BLaER1 treated with 17β-estradiol and CSF1 and Interleukin-3, amounts not matched to agents 10 nM and 100 nM (cell line): Measurements from ENCODE around the gene OLFM1.

Experiments used
- H3K27ac ChIP-seq, 11 experiments: shearing (Covaris generic); formaldehyde crosslinking; 2 replicates each; pipeline ENCODE4 v1.8.1; 2022
- H3K27me3 ChIP-seq, 11 experiments: shearing (Covaris generic); formaldehyde crosslinking; 2 replicates each; pipeline ENCODE4 v1.8.1; 2022
- H3K36me3 ChIP-seq, 11 experiments: shearing (Covaris generic); formaldehyde crosslinking; 2 replicates each; pipeline ENCODE4 v1.8.1; 2022
- H3K4me1 ChIP-seq, 10 experiments: shearing (Covaris generic); formaldehyde crosslinking; 2 replicates each; pipeline ENCODE4 v1.8.1; 2022
- H3K4me2 ChIP-seq, 11 experiments: shearing (Covaris generic); formaldehyde crosslinking; 2 replicates each; pipeline ENCODE4 v1.8.1; 2022
- H3K4me3 ChIP-seq, 10 experiments: shearing (Covaris generic); formaldehyde crosslinking; 2 replicates each; pipeline ENCODE4 v1.8.1; 2022
- H3K9ac ChIP-seq, 11 experiments: shearing (Covaris generic); formaldehyde crosslinking; 2 replicates each; pipeline ENCODE4 v1.8.1; 2022
- H3K9me3 ChIP-seq, 11 experiments: shearing (Covaris generic); formaldehyde crosslinking; replicated peaks in 1 of 11; 2 replicates each; pipeline ENCODE4 v1.8.1; 2022
- H4K20me1 ChIP-seq, 11 experiments: shearing (Covaris generic); formaldehyde crosslinking; 2 replicates each; pipeline ENCODE4 v1.8.1; 2022
- Cebpa-rat ChIP-seq, 11 experiments: shearing (Covaris generic); IDR thresholded peaks; 2 replicates each; pipeline ENCODE4 v1.8.1; 2022

Gene OLFM1

DNA sequence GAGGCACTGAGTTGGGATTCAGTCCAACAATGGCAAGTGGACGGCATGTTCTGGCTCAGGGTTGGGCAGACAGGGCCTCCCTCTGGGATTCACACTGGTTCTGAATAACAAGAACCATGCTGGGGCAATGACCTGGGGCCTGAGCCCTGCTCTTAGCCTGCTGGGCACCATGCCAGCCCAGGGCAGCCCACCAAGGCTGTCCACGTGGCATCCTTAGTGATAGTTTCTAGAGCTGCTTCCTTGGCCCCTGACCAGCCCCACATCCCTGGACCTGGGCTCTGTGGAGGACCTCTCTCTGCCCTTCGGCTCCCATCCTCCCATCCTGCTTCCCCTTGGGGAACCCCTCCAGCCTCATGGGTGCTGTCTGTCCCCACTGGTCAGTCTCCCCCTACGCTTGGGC lies 22.3 kb upstream of the OLFM1 start:
- H3K4me2 ChIP-seq: no peak overlapping the region
- H3K27ac ChIP-seq: no peak overlapping the region
- H3K9me3 ChIP-seq: peaks cover 34 to 41% (median 38%) of the 10 kb centered on the region in 11 experiments
- H3K4me1 ChIP-seq: peaks cover 0 to 8% (median 6%) of the 10 kb centered on the region in 10 experiments; a peak in 10 of 20 replicates
- no peak overlapping the region for H3K9ac ChIP-seq
- H3K4me3 ChIP-seq: no peak overlapping the region
- TF ChIP-seq Cebpa-rat (IDR thresholded peaks at IDR 0.05): no peak
- H4K20me1 ChIP-seq: peaks cover 0 to 12% (median 0%) of the 10 kb centered on the region in 11 experiments; a peak in 2 of 22 replicates
- H3K27me3 ChIP-seq: peaks cover 0 to 13% (median 3%) of the 10 kb centered on the region in 11 experiments; a peak in 8 of 22 replicates
- H3K36me3 ChIP-seq: 0 out of 22 replicates have a peak, but pooled peaks cover 0 to 5% (median 0%) of the 10 kb centered on the region in 11 experiments

DNA sequence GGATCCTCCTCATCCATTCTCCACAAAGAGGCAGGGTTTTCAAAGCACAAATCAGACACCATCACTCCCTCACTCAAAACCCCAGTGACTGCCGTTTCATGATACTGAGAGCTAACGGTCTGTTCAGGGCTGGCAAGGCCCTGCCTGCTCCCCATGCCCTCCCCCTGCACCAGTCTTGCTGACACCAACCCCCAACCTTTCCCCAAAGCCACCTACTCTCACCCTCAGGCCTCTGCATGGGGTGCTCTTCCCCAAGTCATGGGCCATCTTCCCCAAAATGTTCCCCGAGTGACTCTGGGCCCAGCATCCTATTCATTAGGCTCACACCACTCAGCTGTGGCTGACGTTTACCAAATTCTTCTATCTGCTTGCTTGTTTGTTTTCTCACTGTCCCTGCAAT lies 21.7 kb upstream of the OLFM1 start:
- Histone ChIP-seq H3K36me3 (0 out of 22 replicates have a peak, but pooled peaks cover 0 to 5% (median 0%) of the 10 kb centered on the region in 11 experiments), H3K27ac (no peak overlapping the region), H3K4me3 (no peak overlapping the region), H3K9me3 (peaks cover 34 to 41% (median 38%) of the 10 kb centered on the region in 11 experiments), H3K9ac (no peak overlapping the region), H3K4me2 (no peak overlapping the region), H3K4me1 (peaks cover 0 to 6% (median under 1%) of the 10 kb centered on the region in 10 experiments; a peak in 4 of 20 replicates), H3K27me3 (peaks cover 0 to 13% (median 3%) of the 10 kb centered on the region in 11 experiments; a peak in 8 of 22 replicates), H4K20me1 (peaks cover 0 to 13% (median 0%) of the 10 kb centered on the region in 11 experiments; a peak in 2 of 22 replicates)
- no peak for TF ChIP-seq Cebpa-rat (IDR thresholded peaks at IDR 0.05)

DNA sequence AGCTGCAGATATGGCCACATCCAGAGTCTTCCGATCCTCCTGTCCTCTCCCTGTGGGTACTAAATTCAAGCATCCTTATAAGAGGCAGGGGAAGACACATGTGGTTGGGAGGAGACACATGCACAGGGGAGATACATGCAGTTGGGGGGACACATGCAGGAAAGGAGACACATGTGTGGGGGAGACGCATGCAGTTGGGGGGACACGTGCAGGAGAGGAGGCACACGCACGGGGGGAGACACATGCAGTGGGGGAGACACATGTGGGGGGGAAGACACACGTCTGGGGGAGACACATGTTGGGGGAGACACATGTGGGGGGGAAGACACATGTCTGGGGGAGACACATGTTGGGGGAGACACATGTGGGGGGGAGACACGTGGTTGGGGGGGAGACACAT lies 21.2 kb upstream of the OLFM1 start:
- Histone ChIP-seq H3K9ac (no peak overlapping the region), H4K20me1 (peaks cover 0 to 13% (median 0%) of the 10 kb centered on the region in 11 experiments; a peak in 2 of 22 replicates), H3K4me1 (peaks cover 0 to 9% (median 2%) of the 10 kb centered on the region in 10 experiments; a peak in 7 of 20 replicates), H3K27ac (no peak overlapping the region), H3K4me2 (no peak overlapping the region), H3K27me3 (peaks cover 0 to 13% (median 3%) of the 10 kb centered on the region in 11 experiments; a peak in 8 of 22 replicates), H3K9me3 (peaks cover 34 to 41% (median 38%) of the 10 kb centered on the region in 11 experiments), H3K36me3 (0 out of 22 replicates have a peak, but pooled peaks cover 0 to 5% (median 0%) of the 10 kb centered on the region in 11 experiments), H3K4me3 (no peak overlapping the region)
- no peak for TF ChIP-seq Cebpa-rat (IDR thresholded peaks at IDR 0.05)

DNA sequence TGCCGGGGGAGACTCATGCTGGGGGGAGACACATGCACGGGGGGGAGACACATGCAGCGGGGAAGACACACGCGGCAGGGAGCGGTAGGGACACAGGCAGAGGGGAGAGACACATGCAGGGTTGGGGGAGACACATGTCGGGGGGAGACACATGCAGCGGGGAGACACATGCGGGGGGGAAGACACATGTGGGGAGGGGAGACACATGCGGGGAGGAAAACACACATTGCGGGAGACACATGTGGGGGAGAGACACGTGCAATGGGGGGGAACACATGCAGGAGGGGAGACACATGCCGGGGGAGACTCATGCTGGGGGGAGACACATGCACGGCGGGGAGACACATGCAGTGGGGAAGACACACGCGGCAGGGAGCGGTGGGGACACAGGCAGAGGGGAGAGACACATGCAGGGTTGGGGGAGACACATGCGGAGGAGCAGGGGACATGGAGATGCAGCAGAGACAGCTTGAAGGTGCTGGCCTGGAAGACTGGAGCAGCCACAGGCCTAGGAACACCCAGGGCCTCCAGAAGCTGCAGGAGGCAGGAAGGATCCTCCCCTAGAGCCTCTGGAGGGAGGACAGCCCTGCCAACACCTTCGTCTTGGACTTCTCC lies 20.3 kb upstream of the OLFM1 start:
- Histone ChIP-seq H3K4me1 (peaks cover 0 to 12% (median 3%) of the 10 kb centered on the region in 10 experiments; a peak in 7 of 20 replicates), H3K9ac (no peak overlapping the region), H4K20me1 (peaks cover 0 to 13% (median 0%) of the 10 kb centered on the region in 11 experiments; a peak in 2 of 22 replicates), H3K4me3 (no peak overlapping the region), H3K4me2 (no peak overlapping the region), H3K36me3 (0 out of 22 replicates have a peak, but pooled peaks cover 0 to 5% (median 0%) of the 10 kb centered on the region in 11 experiments), H3K27me3 (peaks cover 0 to 13% (median 3%) of the 10 kb centered on the region in 11 experiments; a peak in 8 of 22 replicates), H3K9me3 (peaks cover 34 to 38% (median 35%) of the 10 kb centered on the region in 11 experiments), H3K27ac (no peak overlapping the region)
- no peak for TF ChIP-seq Cebpa-rat (IDR thresholded peaks at IDR 0.05)

DNA sequence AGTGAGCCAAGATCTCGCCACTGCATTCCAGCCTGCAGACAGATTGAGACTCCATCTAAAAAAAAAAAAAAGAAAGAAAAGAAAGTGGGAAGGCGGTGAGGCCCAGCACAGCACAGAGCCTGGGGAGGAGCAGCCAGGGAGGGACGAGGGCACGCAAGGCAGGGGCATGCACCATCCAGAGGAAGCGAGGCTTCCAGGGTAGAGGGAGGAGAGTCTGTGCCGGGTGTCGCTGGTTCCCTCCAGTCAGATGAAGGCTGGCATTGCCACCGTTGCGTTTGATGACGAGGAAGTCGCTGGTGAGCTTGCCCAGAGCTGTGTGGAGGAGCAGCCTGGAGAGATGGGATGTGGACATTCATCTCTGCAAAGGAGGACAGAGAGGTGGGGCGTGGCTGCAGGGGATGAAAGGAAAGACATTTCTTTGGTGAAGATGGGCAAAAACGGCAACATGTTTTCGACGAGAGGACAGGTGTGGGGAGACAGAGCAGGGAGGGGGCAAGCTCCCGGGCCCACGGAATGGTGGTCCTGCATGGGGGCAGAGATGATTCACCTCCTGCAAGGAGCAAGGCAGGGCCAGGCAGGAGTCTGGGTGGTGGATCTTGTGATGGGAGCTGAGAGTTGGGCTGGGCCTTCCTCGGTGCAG lies 18.6 kb upstream of the OLFM1 start:
- Histone ChIP-seq H3K9ac (no peak overlapping the region), H3K27ac (no peak overlapping the region), H3K4me2 (no peak overlapping the region), H4K20me1 (peaks cover 0 to 13% (median 0%) of the 10 kb centered on the region in 11 experiments; a peak in 4 of 22 replicates), H3K9me3 (peaks cover 17 to 21% (median 18%) of the 10 kb centered on the region in 11 experiments), H3K4me3 (no peak overlapping the region), H3K4me1 (peaks cover 0 to 12% (median 4%) of the 10 kb centered on the region in 10 experiments; a peak in 8 of 20 replicates), H3K27me3 (peaks cover 0 to 16% (median 3%) of the 10 kb centered on the region in 11 experiments; a peak in 8 of 22 replicates), H3K36me3 (0 out of 22 replicates have a peak, but pooled peaks cover 0 to 1% (median 0%) of the 10 kb centered on the region in 11 experiments)
- TF ChIP-seq Cebpa-rat (IDR thresholded peaks at IDR 0.05): no peak

DNA sequence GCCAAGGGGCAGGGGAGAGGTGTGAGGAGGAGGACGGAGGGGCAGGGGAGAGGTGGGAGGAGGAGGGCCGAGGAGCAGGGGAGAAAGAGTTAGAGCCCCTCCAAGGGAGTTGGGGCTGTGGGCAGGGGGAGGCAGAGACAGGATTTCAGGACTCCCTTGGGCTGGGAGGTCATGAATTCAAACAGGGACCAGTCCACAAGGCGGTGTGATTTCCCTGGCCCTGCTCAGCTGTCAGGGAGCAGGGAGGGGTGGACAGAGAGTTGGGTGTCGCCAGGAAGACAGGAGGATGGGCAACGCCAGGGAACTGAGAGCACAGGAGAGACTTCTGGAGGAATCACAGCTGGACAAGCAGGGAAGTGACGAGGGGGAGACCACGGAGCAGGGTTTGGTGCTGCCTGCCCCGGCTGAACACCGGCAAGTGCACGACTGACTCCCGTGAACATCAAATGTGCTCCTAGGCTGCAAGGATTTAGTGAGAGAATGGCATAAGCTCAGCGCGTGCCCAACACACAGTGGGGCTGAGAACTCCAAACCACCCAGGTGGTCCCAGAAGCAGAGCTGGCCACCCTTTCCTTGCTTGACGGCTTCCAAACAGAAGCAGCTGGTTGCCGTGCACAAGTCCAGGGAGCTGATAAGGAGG lies 17.8 kb upstream of the OLFM1 start:
- Histone ChIP-seq H3K4me3 (no peak overlapping the region), H3K27ac (no peak overlapping the region), H4K20me1 (peaks cover 0 to 13% (median 0%) of the 10 kb centered on the region in 11 experiments; a peak in 4 of 22 replicates), H3K9ac (no peak overlapping the region), H3K9me3 (peaks cover 9 to 13% (median 11%) of the 10 kb centered on the region in 11 experiments), H3K27me3 (peaks cover 2 to 16% (median 5%) of the 10 kb centered on the region in 11 experiments; a peak in 17 of 22 replicates), H3K4me1 (peaks cover 0 to 12% (median 4%) of the 10 kb centered on the region in 10 experiments; a peak in 8 of 20 replicates), H3K36me3 (no peaks in the 10 kb centered on the region), H3K4me2 (no peak overlapping the region)
- no peak for TF ChIP-seq Cebpa-rat (IDR thresholded peaks at IDR 0.05)

DNA sequence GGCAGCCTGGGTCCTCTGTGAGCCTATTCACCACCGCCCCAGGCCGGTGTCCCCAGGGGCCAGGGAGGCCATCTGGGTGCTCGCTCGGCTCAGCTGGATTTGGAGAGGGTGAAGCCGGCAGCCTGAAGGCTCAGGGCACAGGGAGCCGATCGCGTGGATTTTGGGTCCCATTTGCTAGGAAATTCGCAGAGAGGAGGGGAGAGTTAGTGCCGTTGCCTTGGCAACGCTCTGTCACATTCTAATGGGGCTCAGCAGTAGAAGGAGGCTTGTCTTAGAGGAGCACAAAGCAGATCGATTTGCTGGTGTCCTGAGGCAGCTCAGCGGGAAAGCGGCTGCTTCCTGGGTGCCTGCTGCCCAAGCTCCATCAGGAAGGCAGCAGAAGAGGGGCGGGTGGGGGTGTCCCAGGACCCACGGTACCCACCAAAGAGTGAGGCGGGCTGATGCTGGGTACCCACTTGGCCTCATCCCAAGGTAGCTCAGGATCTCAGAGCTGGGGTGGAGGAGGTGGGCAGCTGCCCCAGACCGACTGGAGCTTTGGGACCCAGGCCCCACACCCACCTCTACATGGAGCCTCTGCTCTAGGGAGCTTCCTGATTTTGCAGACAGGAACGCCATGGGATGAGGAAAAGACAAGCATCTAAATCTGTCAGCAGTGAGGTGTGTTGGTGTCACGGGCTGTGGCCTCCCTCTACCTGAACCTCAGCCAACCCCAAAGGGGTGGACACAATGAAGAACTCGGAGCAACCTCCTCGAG lies 17.1 kb upstream of the OLFM1 start:
- Histone ChIP-seq H4K20me1 (peaks cover 0 to 13% (median 0%) of the 10 kb centered on the region in 11 experiments; a peak in 4 of 22 replicates), H3K4me1 (peaks cover 0 to 12% (median 4%) of the 10 kb centered on the region in 10 experiments; a peak in 8 of 20 replicates), H3K27me3 (peaks cover 9 to 23% (median 12%) of the 10 kb centered on the region in 11 experiments; a peak in 21 of 22 replicates), H3K9ac (no peak overlapping the region), H3K36me3 (no peaks in the 10 kb centered on the region), H3K9me3 (peaks cover 2 to 6% (median 4%) of the 10 kb centered on the region in 11 experiments; a peak in 19 of 22 replicates), H3K27ac (no peak overlapping the region), H3K4me2 (no peak overlapping the region), H3K4me3 (no peak overlapping the region)
- no peak for TF ChIP-seq Cebpa-rat (IDR thresholded peaks at IDR 0.05)
